BLaER1 treated with 17β-estradiol and CSF1 and Interleukin-3, amounts not matched to agents 10 nM and 100 nM (cell line): ENCODE data around the gene CHKB.

Experiments used
- H3K27ac ChIP-seq, 11 experiments: shearing (Covaris generic); formaldehyde crosslinking; 2 replicates each; pipeline ENCODE4 v1.8.1; 2022
- H3K27me3 ChIP-seq, 11 experiments: shearing (Covaris generic); formaldehyde crosslinking; 2 replicates each; pipeline ENCODE4 v1.8.1; 2022
- H3K36me3 ChIP-seq, 11 experiments: shearing (Covaris generic); formaldehyde crosslinking; 2 replicates each; pipeline ENCODE4 v1.8.1; 2022
- H3K4me1 ChIP-seq, 10 experiments: shearing (Covaris generic); formaldehyde crosslinking; 2 replicates each; pipeline ENCODE4 v1.8.1; 2022
- H3K4me2 ChIP-seq, 11 experiments: shearing (Covaris generic); formaldehyde crosslinking; 2 replicates each; pipeline ENCODE4 v1.8.1; 2022
- H3K4me3 ChIP-seq, 10 experiments: shearing (Covaris generic); formaldehyde crosslinking; 2 replicates each; pipeline ENCODE4 v1.8.1; 2022
- H3K9ac ChIP-seq, 11 experiments: shearing (Covaris generic); formaldehyde crosslinking; 2 replicates each; pipeline ENCODE4 v1.8.1; 2022
- H3K9me3 ChIP-seq, 11 experiments: shearing (Covaris generic); formaldehyde crosslinking; replicated peaks in 1 of 11; 2 replicates each; pipeline ENCODE4 v1.8.1; 2022
- H4K20me1 ChIP-seq, 11 experiments: shearing (Covaris generic); formaldehyde crosslinking; 2 replicates each; pipeline ENCODE4 v1.8.1; 2022
- Cebpa-rat ChIP-seq, 11 experiments: shearing (Covaris generic); IDR thresholded peaks; 2 replicates each; pipeline ENCODE4 v1.8.1; 2022

The CHKB gene

DNA sequence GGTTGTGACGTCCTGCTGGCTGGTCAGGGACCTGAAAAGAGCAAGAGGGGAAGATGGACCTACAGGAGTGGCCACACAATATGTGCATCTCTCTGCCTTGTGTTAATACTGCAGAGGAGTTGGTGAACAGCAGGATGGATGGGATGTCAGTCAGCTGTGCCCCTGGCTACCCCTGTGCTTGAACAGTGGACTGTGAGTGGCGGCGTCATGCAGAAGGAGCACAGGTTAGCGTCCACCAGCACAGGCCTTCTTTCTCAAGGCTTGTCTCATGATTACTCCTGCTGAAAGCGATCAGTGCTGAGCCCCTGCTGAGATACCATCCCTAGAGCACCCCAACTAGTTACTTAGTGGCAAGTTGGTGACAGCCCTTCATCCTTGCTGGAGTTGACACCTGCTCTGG, 3.8 kb upstream of the CHKB start:
- no peak overlapping the region for H3K27ac ChIP-seq
- TF ChIP-seq Cebpa-rat (IDR thresholded peaks at IDR 0.05): no peak
- peaks cover 14 to 17% (median 15%) of the 10 kb centered on the region in 10 experiments for H3K4me1 ChIP-seq
- no peak overlapping the region for H3K9ac ChIP-seq
- H3K36me3 ChIP-seq: peaks cover 0 to 10% (median under 1%) of the 10 kb centered on the region in 11 experiments; a peak in 5 of 22 replicates
- H3K27me3 ChIP-seq: no peaks in the 10 kb centered on the region
- peaks cover 0 to 5% (median 0%) of the 10 kb centered on the region in 11 experiments; a peak in 2 of 22 replicates for H3K9me3 ChIP-seq
- peaks cover 0 to 5% (median 0%) of the 10 kb centered on the region in 11 experiments; a peak in 2 of 22 replicates for H4K20me1 ChIP-seq
- no peak overlapping the region for H3K4me3 ChIP-seq
- H3K4me2 ChIP-seq: no peak overlapping the region

GRCh38 chr22:50585781-50586180, 3.1 kb upstream of the CHKB start:
- Histone ChIP-seq H4K20me1 (peaks cover 0 to 10% (median 0%) of the 10 kb centered on the region in 11 experiments; a peak in 2 of 22 replicates), H3K27ac (no peak overlapping the region), H3K4me2 (no peak overlapping the region), H3K9me3 (peaks cover 0 to 2% (median 0%) of the 10 kb centered on the region in 11 experiments; a peak in 2 of 22 replicates), H3K36me3 (peaks cover 0 to 17% (median 6%) of the 10 kb centered on the region in 11 experiments; a peak in 14 of 22 replicates), H3K4me1 (peaks cover 18 to 22% (median 21%) of the 10 kb centered on the region in 10 experiments), H3K27me3 (no peaks in the 10 kb centered on the region), H3K9ac (no peak overlapping the region; a peak in 1 of 22 replicates), H3K4me3 (no peak overlapping the region)
- TF ChIP-seq Cebpa-rat (IDR thresholded peaks at IDR 0.05): no peak

GRCh38 chr22:50585238-50585637, 2.6 kb upstream of the CHKB start:
- Histone ChIP-seq H3K27me3 (no peaks in the 10 kb centered on the region), H3K4me1 (peaks cover 18 to 26% (median 25%) of the 10 kb centered on the region in 10 experiments), H3K4me2 (no peak overlapping the region), H3K9me3 (no peaks in the 10 kb centered on the region), H3K27ac (no peak overlapping the region), H3K9ac (no peak overlapping the region; a peak in 1 of 22 replicates), H3K36me3 (peaks cover 3 to 22% (median 11%) of the 10 kb centered on the region in 11 experiments; a peak in 17 of 22 replicates), H3K4me3 (no peak overlapping the region), H4K20me1 (peaks cover 0 to 10% (median 0%) of the 10 kb centered on the region in 11 experiments; a peak in 3 of 22 replicates)
- TF ChIP-seq Cebpa-rat (IDR thresholded peaks at IDR 0.05): no peak

DNA sequence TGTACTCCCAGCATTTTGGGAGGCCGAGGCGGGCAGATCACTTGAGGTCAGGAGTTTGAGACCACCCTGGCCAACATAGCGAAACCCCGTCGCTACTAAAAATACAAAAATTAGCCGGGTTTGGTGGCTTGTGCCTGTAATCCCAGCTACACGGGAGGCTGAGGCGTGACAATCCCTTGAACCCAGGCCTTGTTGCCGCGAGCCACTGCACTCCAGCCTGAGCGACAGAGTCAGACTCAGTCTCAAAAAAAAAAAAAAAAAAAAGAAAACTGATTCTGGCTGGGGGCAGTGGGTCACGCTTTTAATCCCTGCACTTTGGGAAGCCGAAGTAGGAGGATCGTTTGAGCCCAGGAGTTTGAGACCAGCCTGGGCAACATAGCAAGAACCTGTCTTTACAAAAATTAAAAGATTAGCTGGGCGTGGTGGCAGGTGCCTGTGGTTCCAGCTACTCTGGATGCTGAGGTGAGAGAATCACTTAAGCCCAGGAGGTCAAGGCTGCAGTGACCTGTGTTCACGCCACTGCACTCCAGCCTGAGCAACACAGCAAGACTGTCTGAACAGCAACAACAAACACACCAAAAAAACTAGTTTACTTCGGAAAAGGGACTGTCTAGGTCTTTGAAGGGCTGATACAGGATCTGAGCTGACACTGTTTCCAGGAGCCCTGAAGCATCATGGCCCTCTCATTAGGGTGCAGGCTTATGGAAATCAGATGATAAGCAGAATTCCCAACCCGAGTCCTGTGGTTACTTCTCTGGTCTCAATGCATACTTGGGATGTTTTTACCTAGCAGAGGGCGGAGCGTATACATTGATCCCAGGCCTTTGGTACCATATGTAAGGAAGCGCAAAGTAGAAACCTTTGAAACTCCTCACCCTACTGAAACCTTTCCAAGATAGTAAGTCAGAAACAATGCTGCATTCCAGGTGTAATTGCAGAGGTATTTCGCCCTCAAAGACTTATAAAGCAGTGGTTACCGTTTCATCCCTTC, 1.8 kb upstream of the CHKB start:
- Histone ChIP-seq H3K27me3 (no peaks in the 10 kb centered on the region), H3K9me3 (no peaks in the 10 kb centered on the region), H3K4me3 (peak overlapping the region in 5 of 10 experiments; percentile 69 to 79 (median 79); a peak in 7 of 20 replicates), H3K36me3 (peaks cover 9 to 31% (median 20%) of the 10 kb centered on the region in 11 experiments; a peak in 20 of 22 replicates), H3K4me2 (peak overlapping the region; percentile 88 to 98 (median 95); a peak in 21 of 22 replicates), H4K20me1 (peaks cover 0 to 10% (median 0%) of the 10 kb centered on the region in 11 experiments; a peak in 3 of 22 replicates), H3K4me1 (peaks cover 18 to 33% (median 26%) of the 10 kb centered on the region in 10 experiments), H3K27ac (no peak overlapping the region), H3K9ac (peak overlapping the region; percentile 88 to 98 (median 97); a peak in 17 of 22 replicates)
- TF ChIP-seq Cebpa-rat (IDR thresholded peaks at IDR 0.05): no peak

DNA sequence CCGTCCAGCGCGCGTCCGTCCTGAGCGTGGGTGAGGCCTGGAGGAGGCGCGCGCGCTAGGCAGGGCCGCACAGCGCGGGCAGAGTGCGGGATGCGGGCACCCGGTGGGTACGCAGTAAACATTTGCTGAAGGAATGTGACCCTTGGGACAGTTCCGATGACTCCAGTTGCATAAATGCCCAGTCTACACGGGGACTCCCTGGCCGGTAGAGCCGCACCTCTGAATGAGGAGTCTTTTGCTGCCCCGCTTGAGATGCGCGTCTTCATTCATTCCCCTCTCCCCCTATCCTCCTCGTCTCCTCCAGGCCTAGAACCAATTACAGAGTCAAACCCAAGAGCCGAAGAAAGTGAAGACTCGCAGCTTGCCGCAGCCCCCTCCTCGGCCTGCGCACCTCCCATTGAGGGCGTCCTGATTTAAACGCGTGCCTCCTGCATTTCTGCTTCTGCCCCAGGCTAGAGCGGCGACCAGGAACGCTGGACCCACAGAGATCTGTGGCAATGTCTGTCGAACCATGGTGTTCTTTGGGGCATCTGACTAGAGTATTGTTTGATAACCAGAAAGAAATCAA, 729 bp upstream of the CHKB start:
- H3K4me2 ChIP-seq: peak overlapping the region; percentile 88 to 98 (median 95)
- H3K27me3 ChIP-seq: no peaks in the 10 kb centered on the region
- H3K4me1 ChIP-seq: peaks cover 18 to 42% (median 29%) of the 10 kb centered on the region in 10 experiments
- no peaks in the 10 kb centered on the region for H3K9me3 ChIP-seq
- H3K4me3 ChIP-seq: peak overlapping the region; percentile 69 to 79 (median 78)
- peaks cover 20 to 41% (median 29%) of the 10 kb centered on the region in 11 experiments; a peak in 21 of 22 replicates for H3K36me3 ChIP-seq
- H3K9ac ChIP-seq: peak overlapping the region; percentile 88 to 98 (median 97)
- peak overlapping the region; percentile 89 to 98 (median 97); a peak in 21 of 22 replicates for H3K27ac ChIP-seq
- H4K20me1 ChIP-seq: peaks cover 0 to 10% (median 0%) of the 10 kb centered on the region in 11 experiments; a peak in 3 of 22 replicates
- no peak for TF ChIP-seq Cebpa-rat (IDR thresholded peaks at IDR 0.05)

GRCh38 chr22:50581950-50582492, 628 bp downstream of the CHKB start:
- Histone ChIP-seq H3K36me3 (peaks cover 22 to 52% (median 35%) of the 10 kb centered on the region in 11 experiments; a peak in 21 of 22 replicates), H3K27ac (peak overlapping the region; percentile 89 to 98 (median 97)), H3K9me3 (no peaks in the 10 kb centered on the region), H4K20me1 (peaks cover 0 to 10% (median 0%) of the 10 kb centered on the region in 11 experiments; a peak in 5 of 22 replicates), H3K9ac (peak overlapping the region; percentile 88 to 98 (median 97)), H3K4me2 (peak overlapping the region; percentile 86 to 98 (median 96)), H3K27me3 (no peaks in the 10 kb centered on the region), H3K4me3 (peak overlapping the region; percentile 69 to 79 (median 78)), H3K4me1 (peaks cover 18 to 53% (median 32%) of the 10 kb centered on the region in 10 experiments)
- no peak for TF ChIP-seq Cebpa-rat (IDR thresholded peaks at IDR 0.05)

DNA sequence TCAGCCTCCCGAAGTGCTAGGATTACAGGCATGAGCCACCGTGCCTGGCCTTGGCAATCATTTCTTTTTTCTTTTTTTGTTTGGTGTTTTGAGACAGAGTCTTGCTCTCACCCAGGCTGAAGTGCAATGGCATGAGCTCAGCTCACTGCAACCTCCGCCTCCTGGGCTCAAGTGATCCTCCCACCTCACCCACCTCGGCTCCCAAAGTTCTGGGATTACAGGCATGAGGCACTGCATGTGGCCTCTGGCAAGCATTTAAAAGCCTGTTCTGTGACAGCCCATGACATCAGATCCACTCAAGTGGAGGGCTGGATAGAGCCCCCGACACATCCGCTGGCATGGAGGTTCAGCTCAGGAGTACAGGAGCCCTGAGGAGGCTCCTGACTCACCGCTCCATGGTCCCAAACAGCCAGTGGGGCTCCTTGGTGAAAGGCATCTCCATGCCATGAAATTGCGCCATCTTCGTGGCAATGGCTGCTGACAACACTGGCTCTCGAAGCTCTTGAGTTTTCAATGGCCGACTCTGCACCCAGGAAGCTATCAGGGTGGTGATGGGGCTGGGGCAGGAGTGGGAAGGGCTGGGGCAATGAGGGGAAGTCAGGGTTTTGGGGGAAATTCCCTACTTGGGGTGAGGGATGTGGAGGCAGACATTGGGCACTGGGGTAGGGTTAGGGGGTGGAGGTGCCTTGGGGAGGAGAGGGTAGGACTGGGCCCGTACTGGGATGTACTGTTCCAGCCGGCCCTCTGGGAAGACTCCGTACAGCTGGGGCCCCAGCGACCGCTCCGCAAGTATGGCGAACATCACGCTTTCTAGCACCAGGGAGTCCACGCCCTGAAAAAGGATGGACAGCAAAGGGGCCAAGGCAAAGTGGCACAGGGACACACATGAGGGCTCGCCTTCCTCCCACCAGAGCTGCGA, 1.4 kb downstream of the CHKB start:
- peaks cover 22 to 59% (median 42%) of the 10 kb centered on the region in 11 experiments; a peak in 21 of 22 replicates for H3K36me3 ChIP-seq
- TF ChIP-seq Cebpa-rat (IDR thresholded peaks at IDR 0.05): no peak
- no peaks in the 10 kb centered on the region for H3K9me3 ChIP-seq
- H3K4me2 ChIP-seq: peak overlapping the region; percentile 86 to 98 (median 96)
- no peaks in the 10 kb centered on the region for H3K27me3 ChIP-seq
- peak overlapping the region; percentile 89 to 98 (median 97); a peak in 21 of 22 replicates for H3K27ac ChIP-seq
- H4K20me1 ChIP-seq: peaks cover 0 to 13% (median 0%) of the 10 kb centered on the region in 11 experiments; a peak in 7 of 22 replicates
- peaks cover 18 to 53% (median 32%) of the 10 kb centered on the region in 10 experiments for H3K4me1 ChIP-seq
- H3K4me3 ChIP-seq: peak overlapping the region; percentile 69 to 79 (median 78)
- peak overlapping the region; percentile 88 to 98 (median 97) for H3K9ac ChIP-seq
